Measurements from ENCODE around the gene WASHC2C. TPM values are rescaled to one million over a fixed set of nuclear protein-coding genes. Genes with fewer than 3 reads are reported as not detected.
"Not testable (repeated sequence)": the region's sequence is repeated elsewhere in the genome, so short reads cannot be mapped to it uniquely, and the experiment has no call there.

WASHC2C gene
- total RNA-seq, 1 donor from 2014 or later, result 39.9 TPM

DNA sequence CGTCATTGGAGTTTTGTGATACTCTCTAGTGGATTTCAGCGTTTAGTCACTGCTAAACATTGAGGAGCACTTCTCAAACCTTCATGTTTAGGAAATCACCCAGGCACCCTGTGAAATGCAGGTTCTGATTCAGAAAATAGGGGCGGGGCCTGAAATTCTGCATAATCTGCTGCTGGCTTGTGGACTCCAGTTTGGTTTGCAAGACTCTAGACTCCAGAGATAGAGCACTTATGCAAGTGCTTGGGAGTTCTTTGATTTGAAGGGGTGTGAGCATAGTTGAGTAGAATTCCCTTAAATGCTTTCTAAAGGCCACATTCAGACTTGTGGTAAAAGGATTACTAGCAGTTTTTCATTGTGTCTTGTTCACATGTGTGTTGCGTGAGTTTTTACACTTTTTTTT is 41.3 kb downstream of the WASHC2C start:
- intact Hi-C loops (cut with micrococcal nuclease), result not testable (repeated sequence)

DNA sequence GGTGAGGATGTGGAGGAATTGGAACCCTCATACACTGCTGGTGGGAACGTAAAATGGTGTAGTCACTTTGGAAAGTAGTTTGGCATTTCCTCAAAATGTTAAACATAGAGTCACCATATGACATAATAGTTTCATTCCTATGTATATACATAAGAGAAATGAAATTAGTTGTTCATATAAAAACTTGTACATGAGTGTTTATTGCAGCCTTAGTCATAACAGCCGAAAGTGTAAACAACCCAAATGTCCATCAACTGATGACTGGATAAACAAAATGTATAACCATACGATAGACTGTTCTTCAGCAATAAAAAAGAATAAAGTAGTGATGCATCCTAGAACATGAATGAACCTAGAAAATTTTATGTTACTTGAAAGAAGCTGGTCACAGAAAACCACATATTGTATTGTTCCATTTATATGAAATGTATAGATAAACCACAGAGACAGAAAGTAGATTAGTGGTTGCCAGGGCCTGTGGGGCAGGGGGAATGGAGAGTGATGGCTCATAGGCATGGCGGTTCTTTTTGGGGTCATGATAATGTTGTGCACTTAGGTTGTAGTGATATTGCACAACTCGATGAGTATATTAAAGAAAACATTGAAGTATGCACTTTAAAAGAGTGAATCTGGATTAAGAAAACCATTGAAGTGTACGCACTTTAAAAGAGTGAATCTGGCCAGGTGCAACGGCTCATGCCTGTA is 44.8 kb downstream of the WASHC2C start:
- intact Hi-C loops (cut with micrococcal nuclease), result not testable (repeated sequence)

DNA sequence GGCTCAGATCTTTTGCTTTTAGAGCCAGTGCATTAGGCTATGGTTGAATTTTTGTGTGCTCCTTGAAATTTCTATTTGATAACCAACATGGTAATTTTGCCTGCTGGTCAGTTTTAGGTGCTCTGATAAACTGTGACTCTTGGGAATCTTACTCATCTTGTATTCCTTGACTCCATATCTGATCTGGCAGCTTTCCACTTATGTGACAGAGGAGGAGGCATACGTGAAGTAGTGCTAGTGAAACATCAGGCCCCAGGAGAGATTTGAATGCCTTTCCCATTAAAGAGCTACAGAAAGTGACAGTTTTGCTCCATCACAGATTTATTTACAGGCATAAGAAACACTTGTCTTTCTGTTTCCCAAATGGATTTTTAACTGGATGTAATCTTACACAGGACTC is 59.2 kb downstream of the WASHC2C start:
- intact Hi-C loops (cut with micrococcal nuclease), result not testable (repeated sequence)

DNA sequence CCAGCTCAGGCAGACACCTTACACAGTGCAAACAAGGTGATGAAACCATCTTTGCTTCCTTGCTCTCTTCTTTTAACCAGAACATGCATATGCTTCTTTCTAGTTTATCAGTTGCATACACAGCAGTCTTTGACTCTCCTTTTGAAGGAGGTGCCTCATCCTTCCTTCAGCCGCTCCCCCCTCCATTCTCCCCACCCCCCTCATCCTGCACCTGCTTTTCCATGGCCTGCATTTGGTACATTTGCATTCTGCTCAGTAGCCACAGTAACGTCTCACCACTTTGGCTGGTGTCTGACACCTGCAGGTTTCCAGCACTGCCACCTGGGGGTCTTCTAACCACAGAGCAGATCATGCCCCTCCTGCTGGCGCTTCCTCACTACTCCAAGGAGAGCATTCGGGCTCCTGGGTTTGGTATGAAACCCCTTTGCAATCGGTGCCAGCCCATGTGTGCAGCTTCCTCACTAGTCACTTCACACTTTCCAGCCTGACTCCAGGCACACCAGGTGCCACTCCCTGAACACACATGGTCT is 60.2 kb downstream of the WASHC2C start:
- intact Hi-C loops (cut with micrococcal nuclease), result not testable (repeated sequence)

DNA sequence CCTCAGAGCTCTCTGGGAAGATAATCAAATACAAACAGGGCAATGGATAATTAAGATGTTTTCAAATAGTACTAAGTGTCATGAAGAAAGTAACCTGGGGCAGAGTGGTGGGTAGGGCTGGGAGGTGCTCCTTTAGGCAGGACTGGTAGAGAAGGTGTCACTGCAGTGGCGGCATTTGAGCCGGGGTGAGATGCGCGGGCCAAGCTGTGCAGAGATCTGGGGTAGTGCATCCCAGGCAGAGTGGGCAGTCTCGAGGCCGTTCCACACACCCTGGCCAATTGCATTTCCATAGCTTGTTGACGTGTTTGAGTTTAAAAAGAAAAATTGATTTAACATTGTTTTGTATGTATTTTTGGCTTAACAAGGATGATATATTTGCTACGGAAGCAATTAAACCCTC is 62.9 kb downstream of the WASHC2C start:
- intact Hi-C loops (cut with micrococcal nuclease), result not testable (repeated sequence)

DNA sequence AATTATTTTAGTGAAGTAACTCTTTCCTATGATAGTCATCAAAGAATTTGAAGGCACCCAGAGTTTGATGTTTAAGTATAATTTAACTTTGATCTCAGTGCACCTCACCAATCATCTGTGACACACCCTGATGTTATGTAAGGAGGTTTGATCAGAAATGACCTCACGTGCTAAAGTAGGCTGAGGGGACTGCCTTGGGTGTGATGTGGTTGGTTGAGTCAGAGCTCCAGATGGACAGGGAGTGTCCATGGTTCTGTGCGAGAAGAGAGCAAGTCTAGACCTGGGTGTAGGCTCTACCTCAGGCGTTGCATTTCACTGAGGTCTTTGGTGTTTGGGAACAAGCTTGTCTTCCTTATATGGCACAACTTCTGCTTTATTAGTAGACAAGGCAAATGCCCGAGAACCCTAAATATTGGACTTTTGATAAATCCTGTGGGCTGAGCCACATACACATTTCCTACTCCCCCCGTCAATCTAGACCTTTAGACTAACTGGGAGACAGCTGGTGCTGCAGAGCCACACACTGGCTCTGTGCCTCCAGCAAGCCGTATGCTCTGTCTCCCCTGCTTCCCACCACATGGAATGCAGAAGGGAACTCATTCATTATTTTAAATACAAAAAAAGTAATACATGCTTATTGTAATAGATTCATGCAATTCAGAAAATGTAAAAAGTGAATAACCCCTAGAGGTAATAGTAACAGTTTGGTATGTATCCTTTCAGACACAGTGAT is 63.8 kb downstream of the WASHC2C start:
- intact Hi-C loops (cut with micrococcal nuclease), result not testable (repeated sequence)

DNA sequence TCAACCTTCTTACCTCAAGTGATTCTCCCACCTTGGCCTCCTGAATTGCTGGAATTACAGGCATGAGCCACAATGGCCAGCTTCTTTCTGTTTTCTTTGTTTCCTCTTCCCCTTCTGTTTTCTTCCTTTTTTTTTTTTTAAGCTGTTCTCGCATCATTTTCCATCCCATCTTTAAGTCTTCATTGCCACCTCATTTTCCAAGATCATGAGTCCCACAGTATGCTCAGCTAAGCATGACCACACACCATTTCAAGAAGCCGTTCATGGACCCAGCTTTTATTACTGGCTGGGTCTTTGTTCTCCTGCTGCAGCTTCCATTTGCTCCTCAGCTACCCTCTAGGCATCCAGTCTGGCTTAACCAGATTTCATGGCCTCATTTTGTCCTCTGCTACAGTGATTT is 67.7 kb downstream of the WASHC2C start:
- intact Hi-C loops (cut with micrococcal nuclease), result not testable (repeated sequence)

DNA sequence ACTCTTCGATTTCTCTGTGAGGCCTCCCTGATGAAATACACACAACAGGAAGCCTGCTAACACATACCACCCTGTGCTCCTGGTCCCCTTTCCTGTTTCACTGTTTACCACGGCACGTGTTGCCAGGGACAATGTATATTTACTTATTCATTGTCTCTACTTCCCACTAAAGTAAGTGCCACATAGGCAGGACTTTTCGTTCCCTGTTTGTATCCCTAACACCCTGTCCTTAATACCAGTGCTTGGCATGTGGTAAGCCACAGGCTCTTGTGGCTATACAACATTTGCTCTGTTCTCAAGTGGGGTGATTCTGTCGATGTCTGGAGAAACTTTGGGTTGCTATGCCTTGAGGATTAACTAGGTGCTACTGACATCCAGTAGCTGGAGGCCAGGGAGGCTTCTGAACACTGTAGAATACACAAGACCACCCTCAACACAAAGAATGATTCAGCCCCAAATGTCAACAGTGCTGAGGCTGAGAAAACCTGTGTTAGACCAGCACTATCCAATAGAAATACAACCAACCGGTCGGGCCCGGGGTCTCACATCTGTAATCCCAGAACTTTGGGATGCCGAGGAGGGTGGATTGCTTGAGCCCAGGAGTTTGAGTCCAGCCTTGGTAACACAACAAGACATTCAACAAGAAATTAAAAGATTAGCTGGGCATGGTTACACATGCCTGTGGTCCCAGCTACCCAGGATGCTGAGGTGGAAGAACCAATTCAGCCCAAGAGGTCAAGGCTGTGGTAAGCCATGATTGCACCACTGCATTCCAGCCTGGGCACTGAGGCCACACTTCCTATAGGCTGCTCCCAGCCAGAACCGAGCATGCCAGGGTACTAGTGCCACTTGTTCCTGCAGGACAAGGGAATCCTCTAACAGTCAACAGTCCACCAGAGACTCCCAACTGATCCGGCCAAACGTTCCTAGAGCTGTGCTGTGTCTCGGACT is 76.3 kb downstream of the WASHC2C start:
- intact Hi-C loops (cut with micrococcal nuclease), result loop anchor here (10.0 kb wide), 1 partner anchor 339 kb away; no protein-coding TSS in a partner anchor

DNA sequence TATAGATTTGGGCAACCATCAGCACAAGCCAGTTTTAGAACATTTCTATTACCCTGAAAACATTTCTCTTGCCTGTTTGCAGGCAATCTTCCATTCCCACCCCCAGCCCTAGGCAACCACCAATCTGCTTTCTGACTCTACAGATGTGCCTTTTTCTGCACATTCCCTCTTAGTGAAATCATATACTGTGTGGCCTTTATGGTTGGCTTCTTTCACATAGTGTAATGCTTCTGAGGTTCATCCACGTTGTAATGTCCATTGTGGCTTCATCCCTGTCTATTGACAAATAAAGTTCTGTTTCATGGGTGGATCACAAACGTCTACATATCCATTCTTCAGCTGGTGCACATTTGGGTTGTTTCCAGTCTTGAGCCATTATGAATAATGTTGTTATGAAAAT is 77.9 kb downstream of the WASHC2C start:
- intact Hi-C loops (cut with micrococcal nuclease), result loop anchor here (10.0 kb wide), 1 partner anchor 340 kb away; no protein-coding TSS in a partner anchor

DNA sequence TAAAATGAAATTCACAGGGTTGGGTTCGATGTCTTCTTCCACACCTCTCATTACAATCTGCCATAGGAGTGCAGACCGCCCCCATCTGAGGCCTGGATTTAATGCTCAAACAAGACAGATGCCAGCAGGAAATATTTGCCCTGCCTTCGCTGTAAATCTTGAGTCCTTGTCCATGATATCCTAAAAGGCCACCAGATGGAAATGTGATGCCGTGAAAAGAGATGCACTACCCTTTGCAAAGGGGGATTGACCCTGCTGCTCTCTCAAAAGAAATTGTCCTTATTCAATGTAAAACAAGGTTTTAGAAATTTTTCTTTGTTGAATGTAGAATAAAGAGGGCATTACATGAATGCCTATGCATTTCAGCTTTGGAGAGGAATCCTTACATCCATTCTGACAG is 82.8 kb downstream of the WASHC2C start:
- intact Hi-C loops (cut with micrococcal nuclease), result loop anchor here (10.0 kb wide), 1 partner anchor 345 kb away; no protein-coding TSS in a partner anchor

DNA sequence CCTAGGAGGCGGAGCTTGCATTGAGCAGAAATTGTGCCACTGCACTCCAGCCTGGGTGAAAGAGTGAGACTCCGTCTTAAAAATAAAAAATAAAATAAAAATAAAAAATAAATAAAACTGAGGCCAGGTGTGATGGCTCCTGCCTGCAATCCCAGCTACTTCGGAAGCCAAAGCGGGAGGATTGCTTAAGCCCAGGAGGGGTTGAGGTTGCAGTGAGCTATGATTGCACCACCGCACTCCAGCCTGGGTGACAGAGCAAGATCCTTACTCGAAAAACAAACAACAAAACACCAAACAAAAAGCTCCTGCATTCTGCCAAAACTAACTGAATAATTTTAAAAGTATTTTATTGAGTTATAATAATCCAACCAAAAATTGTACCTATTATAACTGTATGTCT is 84.0 kb downstream of the WASHC2C start:
- intact Hi-C loops (cut with micrococcal nuclease), result no loop called here

DNA sequence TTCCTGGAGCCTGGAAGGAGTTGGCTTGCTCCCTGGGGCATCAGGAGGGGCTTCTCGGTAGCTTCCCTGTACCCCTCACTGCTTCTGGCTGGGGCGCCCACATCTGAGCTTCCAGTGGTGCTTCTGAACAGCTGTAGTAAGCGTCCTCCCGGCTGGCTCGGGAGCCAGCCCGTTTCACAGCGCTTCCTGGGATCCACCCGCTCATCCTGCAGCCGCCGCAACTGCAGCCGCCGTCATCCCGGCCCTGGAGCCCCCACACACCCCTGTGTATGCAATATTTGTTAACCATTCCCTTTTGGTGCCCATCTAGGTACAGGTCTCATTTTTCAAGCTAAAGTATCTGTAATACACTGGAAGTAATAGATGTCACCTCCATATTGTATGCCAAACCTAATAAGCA is 85.9 kb downstream of the WASHC2C start:
- intact Hi-C loops (cut with micrococcal nuclease), result not testable (repeated sequence)

DNA sequence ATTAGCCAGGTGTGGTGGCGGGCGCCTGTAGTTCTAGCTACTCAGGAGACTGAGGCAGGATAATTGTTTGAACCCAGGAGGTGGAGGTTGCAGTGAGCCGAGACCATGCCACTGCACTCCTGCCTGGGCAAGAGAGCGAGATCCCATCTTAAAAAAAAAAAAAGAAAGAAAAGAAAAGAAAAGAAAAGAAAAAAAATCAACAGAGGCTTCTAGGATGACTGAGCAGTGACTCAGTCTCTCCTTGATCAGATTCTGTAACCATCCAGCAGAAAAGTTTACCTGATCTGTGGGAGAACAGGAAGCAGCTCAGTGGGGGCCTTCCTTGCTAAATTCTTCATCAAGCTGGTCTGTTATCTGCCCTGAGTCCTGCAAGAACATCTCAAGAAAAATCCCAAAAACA is 87.1 kb downstream of the WASHC2C start:
- intact Hi-C loops (cut with micrococcal nuclease), result not testable (repeated sequence)

DNA sequence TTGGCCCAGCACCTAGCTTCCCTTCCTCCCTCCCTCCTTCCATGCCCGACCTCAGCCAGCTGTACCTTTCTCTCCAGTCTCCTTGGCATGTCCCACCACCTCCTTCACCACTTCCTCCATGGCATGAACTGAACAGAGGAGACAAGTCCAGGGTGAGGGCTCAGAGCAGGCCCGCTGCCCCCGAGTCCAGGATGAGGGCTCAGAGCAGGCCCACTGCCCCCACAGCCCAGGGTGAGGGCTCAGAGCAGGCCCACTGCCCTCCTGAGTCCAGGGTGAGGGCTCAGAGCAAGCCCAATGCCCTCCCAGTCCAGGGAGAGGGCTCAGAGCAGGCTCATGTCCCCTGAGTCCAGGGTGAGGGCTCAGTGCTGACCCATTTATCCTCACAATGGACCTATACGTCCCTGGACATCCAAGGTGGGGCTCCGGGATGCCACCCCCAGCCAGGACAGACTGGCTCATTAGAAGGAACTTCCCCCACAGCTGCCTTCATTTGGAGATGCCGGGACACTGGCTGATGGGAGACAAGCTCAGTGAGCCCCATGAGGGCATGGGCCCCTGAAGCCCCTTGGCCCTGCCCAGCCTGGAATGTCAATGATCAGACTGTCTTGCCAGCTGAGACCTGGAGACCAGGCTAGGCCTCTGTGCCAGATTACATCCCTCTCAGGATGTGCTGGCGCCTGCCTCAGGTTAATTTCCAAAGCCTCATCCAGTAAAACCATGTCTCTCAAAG is 90.2 kb downstream of the WASHC2C start:
- intact Hi-C loops (cut with micrococcal nuclease), result no loop called here

DNA sequence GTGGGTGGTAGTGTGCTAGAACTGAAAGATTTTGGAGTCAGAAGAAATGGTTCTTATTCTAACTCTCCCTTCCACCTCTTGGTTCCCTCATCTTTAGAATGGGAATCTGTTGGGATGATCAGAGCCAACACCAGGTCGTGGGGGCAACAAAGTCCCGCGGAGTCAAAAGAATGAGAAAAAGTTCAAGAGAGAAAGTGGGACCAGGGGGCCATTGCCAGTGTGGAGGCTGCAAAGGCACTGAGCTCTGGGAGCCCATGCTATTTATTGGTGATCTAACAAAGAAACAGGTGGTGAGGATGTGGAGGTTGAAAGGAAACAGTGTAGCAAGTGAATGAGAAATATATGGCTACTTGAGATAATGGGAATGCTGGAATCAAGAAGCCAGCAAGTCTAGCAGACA is 90.8 kb downstream of the WASHC2C start:
- intact Hi-C loops (cut with micrococcal nuclease), result no loop called here

DNA sequence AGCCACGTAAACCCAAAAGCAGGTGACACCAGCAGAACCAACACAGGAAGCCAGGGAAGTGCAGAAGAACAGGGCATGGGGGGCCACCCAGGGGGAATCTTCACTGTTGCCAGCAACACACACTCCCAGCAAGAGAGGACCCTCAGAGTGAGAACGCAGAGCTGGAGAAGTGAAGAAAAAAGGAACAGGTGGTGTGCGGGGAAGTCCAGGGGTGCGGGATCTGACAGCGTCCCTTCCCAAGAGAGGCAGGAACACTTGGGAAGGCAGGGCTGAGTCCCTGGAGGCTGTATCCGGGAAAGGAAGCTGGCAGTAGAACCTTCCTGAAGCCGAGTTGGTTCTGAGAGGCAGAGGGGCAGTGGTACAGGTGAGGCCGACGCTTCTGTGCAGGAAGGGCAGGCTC is 92.5 kb downstream of the WASHC2C start:
- intact Hi-C loops (cut with micrococcal nuclease), result no loop called here

DNA sequence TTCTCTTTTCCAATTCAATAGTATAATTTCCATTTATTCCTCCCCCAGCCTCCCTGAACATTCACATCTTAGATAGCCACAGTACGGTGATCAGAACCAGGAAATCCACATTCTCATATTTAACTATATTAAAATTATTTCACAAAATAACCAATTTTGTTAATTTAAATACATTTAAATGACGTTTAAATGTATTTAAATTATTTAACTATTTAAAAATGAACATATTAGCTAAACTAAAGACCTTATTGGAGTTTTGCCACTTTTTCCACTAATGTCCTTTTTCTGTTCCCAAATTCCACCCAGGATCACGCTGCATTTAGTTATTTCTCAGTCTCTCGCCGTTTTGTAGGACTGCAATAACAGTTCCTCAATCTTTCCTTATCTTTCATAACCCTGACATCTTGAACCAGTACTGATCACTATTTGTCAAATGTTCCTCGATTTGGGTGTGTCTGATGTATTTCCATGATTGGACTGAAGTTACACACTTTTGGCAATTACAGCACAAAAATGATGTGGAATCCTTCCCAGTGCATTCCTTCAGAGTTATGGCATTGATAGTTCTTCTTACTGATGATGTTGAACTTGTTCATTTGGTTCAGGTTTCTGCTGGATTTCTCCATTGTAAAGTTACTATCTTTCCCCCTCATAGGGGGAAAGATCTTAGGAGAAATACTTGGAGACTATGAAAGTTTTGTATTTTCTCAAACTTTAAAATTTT is 93.2 kb downstream of the WASHC2C start:
- intact Hi-C loops (cut with micrococcal nuclease), result not testable (repeated sequence)

DNA sequence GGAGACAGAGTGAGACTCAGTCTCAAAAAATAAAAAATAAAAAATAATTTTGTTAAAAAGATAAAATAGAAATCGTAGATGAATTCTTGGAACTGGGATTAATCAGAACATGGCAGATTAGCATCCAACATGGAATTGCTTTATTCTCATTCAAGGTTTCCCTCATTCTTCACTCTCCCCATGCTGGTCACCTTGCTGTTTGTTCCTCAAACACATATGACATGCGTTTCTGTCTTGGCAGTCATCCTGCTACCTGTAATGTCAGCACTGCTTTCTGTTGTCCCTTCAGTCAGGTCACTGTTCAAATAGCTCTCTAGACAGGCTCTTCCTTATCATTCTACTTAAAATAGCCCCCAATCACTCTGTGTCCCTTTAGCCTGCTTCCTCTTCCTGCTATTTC is 95.9 kb downstream of the WASHC2C start:
- intact Hi-C loops (cut with micrococcal nuclease), result not testable (repeated sequence)
